Astrocyte (in vitro differentiated cells and primary cell): ENCODE measurements around the gene ABCB1. TPM values are rescaled to one million over a fixed set of nuclear protein-coding genes. Genes with fewer than 3 reads are reported as not detected.

Experiments used
- DNase-seq: peaks from one replicate; pipeline ENCODE4 v3.0.0-alpha.2; 2010; ENCODE audit warnings: low read depth
- FAIRE-seq: peaks from 2 replicates; lab custom pipeline; 2011; peaks lifted over from hg19 to GRCh38; lab: Jason Lieb, UNC
- H2AFZ ChIP-seq: 2 replicates; pipeline ENCODE4 v1.6.0; 2012; ENCODE audit warnings: low read depth, low read length, inconsistent platforms
- H3K27ac ChIP-seq: 2 replicates; pipeline ENCODE4 v1.5.1; 2011; ENCODE audit warnings: low read depth, low read length, inconsistent platforms
- H3K27me3 ChIP-seq: 2 replicates; pipeline ENCODE4 v1.6.0; 2011; ENCODE audit warnings: low read length, inconsistent platforms; ENCODE audit not compliant: insufficient read depth
- H3K36me3 ChIP-seq: 2 replicates; pipeline ENCODE4 v1.5.1; 2011; ENCODE audit warnings: low read length, inconsistent platforms; ENCODE audit not compliant: insufficient read depth
- H3K4me1 ChIP-seq: 2 replicates; pipeline ENCODE4 v1.5.1; 2011; ENCODE audit warnings: low read length, inconsistent platforms; ENCODE audit not compliant: insufficient read depth
- H3K4me2 ChIP-seq: 2 replicates; pipeline ENCODE4 v1.6.0; 2012; ENCODE audit warnings: low read length, inconsistent platforms
- H3K4me3 ChIP-seq: 2 replicates; pipeline ENCODE4 v1.5.1; 2011; ENCODE audit warnings: low read depth, mild to moderate bottlenecking, low read length, inconsistent platforms; ENCODE audit not compliant: insufficient read depth
- H3K79me2 ChIP-seq: 2 replicates; pipeline ENCODE4 v1.6.0; 2012; ENCODE audit warnings: mild to moderate bottlenecking, low read length, inconsistent platforms; ENCODE audit not compliant: insufficient read depth
- H3K9ac ChIP-seq: 2 replicates; pipeline ENCODE4 v1.6.0; 2012; ENCODE audit warnings: mild to moderate bottlenecking, low read length, inconsistent platforms
- H3K9me3 ChIP-seq: 2 replicates; pipeline ENCODE4 v1.5.1; 2012; ENCODE audit warnings: low read depth, mild to moderate bottlenecking, low read length, inconsistent platforms; ENCODE audit not compliant: insufficient read depth
- H4K20me1 ChIP-seq: 2 replicates; pipeline ENCODE4 v1.6.0; 2012; ENCODE audit warnings: low read length, inconsistent platforms; ENCODE audit not compliant: insufficient read depth
- H3K27ac Mint-ChIP-seq: one replicate; pipeline ENCODE4 v1.8.0; 2021; ENCODE audit warnings: mild to moderate bottlenecking, mixed read lengths; ENCODE audit not compliant: unreplicated experiment
- H3K27me3 Mint-ChIP-seq: one replicate; pipeline ENCODE4 v1.8.0; 2021; ENCODE audit warnings: low read depth, mixed read lengths; ENCODE audit not compliant: unreplicated experiment
- H3K36me3 Mint-ChIP-seq: one replicate; pipeline ENCODE4 v1.8.0; 2021; ENCODE audit warnings: low read depth, mixed read lengths; ENCODE audit not compliant: unreplicated experiment
- H3K4me1 Mint-ChIP-seq: one replicate; pipeline ENCODE4 v1.8.0; 2021; ENCODE audit warnings: low read depth, mixed read lengths; ENCODE audit not compliant: unreplicated experiment
- H3K4me3 Mint-ChIP-seq: one replicate; pipeline ENCODE4 v1.8.0; 2021; ENCODE audit warnings: mild to moderate bottlenecking, moderate library complexity, mixed read lengths; ENCODE audit not compliant: unreplicated experiment
- H3K9me3 Mint-ChIP-seq: one replicate; pipeline ENCODE4 v1.8.0; 2021; ENCODE audit warnings: mild to moderate bottlenecking, mixed read lengths; ENCODE audit not compliant: unreplicated experiment
- CTCF ChIP-seq: IDR thresholded peaks from 2 replicates; pipeline ENCODE4 v1.5.1; 2011; ENCODE audit warnings: low read depth, mild to moderate bottlenecking, inconsistent platforms, low read length, moderate library complexity; ENCODE audit not compliant: insufficient read depth
- EZH2 ChIP-seq: IDR thresholded peaks from 2 replicates; pipeline ENCODE4 v1.6.1; 2012; ENCODE audit warnings: mild to moderate bottlenecking, low read length, inconsistent platforms; ENCODE audit not compliant: insufficient read depth
- total RNA-seq: library from RNA; stranded (reverse); gene quantifications from 2 replicates; pipeline ENCODE4 v1.2.1, GENCODE V29; 2021

The ABCB1 gene
- total RNA-seq, 1 donor from 2014 or later, result 0.79 TPM

- Mint-ChIP-seq H3K27ac (no peak overlapping the region), H3K4me3 (no peak overlapping the region), H3K27me3 (peaks cover 8% of the 10 kb centered on the region), H3K36me3 (no peaks in the 10 kb centered on the region), H3K4me1 (no peaks in the 10 kb centered on the region), H3K9me3 (no peaks in the 10 kb centered on the region)
- Histone ChIP-seq H3K4me3 (no peak overlapping the region), H3K27ac (no peak overlapping the region), H2AFZ (no peak overlapping the region), H3K27me3 (no peaks in the 10 kb centered on the region), H3K4me1 (no peaks in the 10 kb centered on the region), H3K79me2 (no peaks in the 10 kb centered on the region), H3K9ac (no peak overlapping the region), H3K9me3 (no peaks in the 10 kb centered on the region), H3K36me3 (no peaks in the 10 kb centered on the region), H3K4me2 (no peak overlapping the region), H4K20me1 (no peaks in the 10 kb centered on the region)
- DNase-seq, result no peak
- no peak for TF ChIP-seq CTCF
- TF ChIP-seq EZH2, result no peak
- FAIRE-seq, result no peak
These were observed 90.2 kb downstream of the ABCB1 start for GRCh38 chr7:87510411-87510875.

- no peaks in the 10 kb centered on the region for H3K9me3 ChIP-seq
- Mint-ChIP-seq H3K36me3 (no peaks in the 10 kb centered on the region), H3K4me3 (no peak overlapping the region), H3K9me3 (no peaks in the 10 kb centered on the region), H3K27ac (no peak overlapping the region), H3K27me3 (peaks cover 8% of the 10 kb centered on the region), H3K4me1 (no peaks in the 10 kb centered on the region)
- FAIRE-seq (no peak), DNase-seq (no peak)
- H3K27ac ChIP-seq, result no peak overlapping the region
- no peak for TF ChIP-seq EZH2
- no peak for TF ChIP-seq CTCF
- no peak overlapping the region for H3K9ac ChIP-seq
- H3K4me1 ChIP-seq, result no peaks in the 10 kb centered on the region
- no peaks in the 10 kb centered on the region for H3K36me3 ChIP-seq
- no peak overlapping the region for H2AFZ ChIP-seq
- H3K4me3 ChIP-seq, result no peak overlapping the region
- H3K79me2 ChIP-seq, result no peaks in the 10 kb centered on the region
- H3K4me2 ChIP-seq, result no peak overlapping the region
- H4K20me1 ChIP-seq, result no peaks in the 10 kb centered on the region
- H3K27me3 ChIP-seq, result no peaks in the 10 kb centered on the region
These were observed 93.2 kb downstream of the ABCB1 start for GRCh38 chr7:87507446-87507845.

GRCh38 chr7:87506246-87507180, 94.2 kb downstream of the ABCB1 start:
- H3K79me2 ChIP-seq, result no peaks in the 10 kb centered on the region
- TF ChIP-seq CTCF (peak; percentile 54), EZH2 (no peak)
- no peak overlapping the region for H3K27ac ChIP-seq
- H3K4me3 ChIP-seq, result no peak overlapping the region
- H3K4me1 ChIP-seq, result no peaks in the 10 kb centered on the region
- Mint-ChIP-seq H3K36me3 (no peaks in the 10 kb centered on the region), H3K9me3 (no peaks in the 10 kb centered on the region), H3K27me3 (peaks cover 8% of the 10 kb centered on the region), H3K4me1 (no peaks in the 10 kb centered on the region), H3K27ac (no peak overlapping the region), H3K4me3 (no peak overlapping the region)
- H3K36me3 ChIP-seq, result no peaks in the 10 kb centered on the region
- H4K20me1 ChIP-seq, result no peaks in the 10 kb centered on the region
- no peaks in the 10 kb centered on the region for H3K27me3 ChIP-seq
- DNase-seq (peak; percentile 22), FAIRE-seq (no peak)
- H2AFZ ChIP-seq, result no peak overlapping the region
- no peaks in the 10 kb centered on the region for H3K9me3 ChIP-seq
- H3K9ac ChIP-seq, result no peak overlapping the region
- H3K4me2 ChIP-seq, result no peak overlapping the region
